NCI-H748 (cell line): Measurements from ENCODE around the gene ZNF22.
"Not testable (repeated sequence)": the region's sequence is repeated elsewhere in the genome, so short reads cannot be mapped to it uniquely, and the experiment has no call there.

Experiments used
- DNase-seq: peaks from one replicate; lab custom pipeline; 2025; ENCODE audit not compliant: unreplicated experiment; lab: John Stamatoyannopoulos, UW

Gene ZNF22

GRCh38 chr10:45006276-45007030, 5.7 kb downstream of the ZNF22 start:
- DNase-seq = no peak

GRCh38 chr10:45008524-45009161, 7.9 kb downstream of the ZNF22 start:
- DNase-seq = peak; percentile 69

DNA sequence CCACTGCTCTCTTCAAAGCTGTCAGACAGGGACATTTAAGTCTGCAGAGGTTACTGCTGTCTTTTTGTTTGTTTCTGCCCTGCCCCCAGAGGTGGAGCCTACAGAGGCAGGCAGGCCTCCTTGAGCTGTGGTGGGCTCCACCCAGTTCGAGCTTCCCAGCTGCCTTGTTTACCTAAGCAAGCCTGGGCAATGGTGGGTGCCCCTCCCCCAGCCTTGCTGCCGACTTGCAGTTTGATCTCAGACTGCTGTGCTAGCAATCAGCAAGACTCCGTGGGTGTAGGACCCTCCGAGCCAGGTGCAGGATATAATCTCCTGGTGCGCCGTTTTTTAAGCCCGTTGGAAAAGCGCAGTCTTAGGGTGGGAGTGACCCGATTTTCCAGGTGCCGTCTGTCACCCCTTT, 13.8 kb downstream of the ZNF22 start:
- DNase-seq = not testable (repeated sequence)

DNA sequence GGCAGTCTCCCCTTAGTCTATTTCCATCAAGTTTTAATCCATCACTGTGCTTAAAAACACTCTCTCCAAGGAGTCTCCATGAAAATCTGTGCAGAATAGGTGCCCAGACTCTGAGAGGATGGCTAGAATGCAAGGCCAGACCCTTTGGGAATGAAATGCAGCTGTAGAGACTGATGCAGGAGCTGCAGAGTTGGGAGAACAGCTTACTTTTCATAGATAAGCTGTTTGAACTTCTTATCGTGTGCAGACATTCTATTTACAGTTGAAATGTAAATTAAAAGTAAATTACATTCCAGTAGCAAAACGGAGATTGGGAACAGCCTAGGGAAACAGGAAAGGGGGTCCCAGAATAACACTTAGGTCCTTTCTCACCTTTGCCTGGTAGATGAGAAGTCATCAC, 14.9 kb downstream of the ZNF22 start:
- DNase-seq = no peak

DNA sequence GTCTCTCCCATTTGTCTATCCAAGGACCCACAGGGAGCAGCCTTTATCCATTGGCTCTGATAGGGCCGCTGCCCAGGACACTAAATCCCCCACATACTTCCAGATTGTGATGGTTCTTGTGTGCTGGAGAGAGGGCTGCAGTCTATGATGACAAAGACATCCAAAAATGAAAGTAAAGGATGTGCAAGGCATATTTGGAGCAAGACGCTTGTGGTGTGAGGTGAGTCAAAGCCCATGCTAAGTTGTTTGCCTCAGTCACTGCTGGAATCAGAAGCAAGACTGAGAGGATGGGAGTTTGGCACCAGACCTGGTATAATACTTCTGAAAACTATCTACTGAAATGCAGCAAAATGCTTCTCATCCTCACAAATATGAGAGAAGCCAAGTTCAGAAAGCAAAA, 22.7 kb downstream of the ZNF22 start:
- no peak for DNase-seq

GRCh38 chr10:45034301-45034700, 33.6 kb downstream of the ZNF22 start:
- no peak for DNase-seq

- DNase-seq = no peak
These were observed 35.0 kb downstream of the ZNF22 start for GRCh38 chr10:45035673-45036072.

DNA sequence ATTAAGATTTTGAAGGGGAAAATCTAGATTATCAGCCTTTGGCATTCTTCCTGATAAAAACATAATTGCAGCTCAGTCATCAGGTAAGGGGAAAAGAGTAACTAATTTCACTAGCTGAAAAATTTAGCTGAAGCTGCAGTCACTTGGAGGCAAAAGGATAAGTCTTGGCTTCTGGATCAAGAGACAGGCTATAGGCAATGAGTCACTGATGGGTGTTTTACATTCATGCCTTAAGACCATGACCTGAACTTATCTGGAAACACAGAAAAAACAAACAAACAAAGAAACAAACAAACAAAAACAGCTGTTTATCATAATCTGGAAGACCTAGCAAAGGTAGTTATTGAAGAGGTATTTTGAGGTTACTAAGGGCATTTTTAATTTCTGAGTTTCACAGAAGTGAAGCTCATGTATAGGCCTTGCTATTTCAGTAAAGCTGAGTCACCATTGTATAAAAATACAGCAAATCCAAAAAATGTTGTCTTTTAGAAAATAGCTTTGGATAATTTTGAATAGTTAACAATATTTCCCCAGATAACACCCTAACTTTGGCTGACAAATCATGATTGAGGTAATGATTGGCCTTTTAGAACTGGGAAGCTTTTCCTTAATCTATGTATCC, 40.3 kb downstream of the ZNF22 start:
- no peak for DNase-seq

GRCh38 chr10:45044290-45044689, 43.6 kb downstream of the ZNF22 start:
- DNase-seq = no peak

DNA sequence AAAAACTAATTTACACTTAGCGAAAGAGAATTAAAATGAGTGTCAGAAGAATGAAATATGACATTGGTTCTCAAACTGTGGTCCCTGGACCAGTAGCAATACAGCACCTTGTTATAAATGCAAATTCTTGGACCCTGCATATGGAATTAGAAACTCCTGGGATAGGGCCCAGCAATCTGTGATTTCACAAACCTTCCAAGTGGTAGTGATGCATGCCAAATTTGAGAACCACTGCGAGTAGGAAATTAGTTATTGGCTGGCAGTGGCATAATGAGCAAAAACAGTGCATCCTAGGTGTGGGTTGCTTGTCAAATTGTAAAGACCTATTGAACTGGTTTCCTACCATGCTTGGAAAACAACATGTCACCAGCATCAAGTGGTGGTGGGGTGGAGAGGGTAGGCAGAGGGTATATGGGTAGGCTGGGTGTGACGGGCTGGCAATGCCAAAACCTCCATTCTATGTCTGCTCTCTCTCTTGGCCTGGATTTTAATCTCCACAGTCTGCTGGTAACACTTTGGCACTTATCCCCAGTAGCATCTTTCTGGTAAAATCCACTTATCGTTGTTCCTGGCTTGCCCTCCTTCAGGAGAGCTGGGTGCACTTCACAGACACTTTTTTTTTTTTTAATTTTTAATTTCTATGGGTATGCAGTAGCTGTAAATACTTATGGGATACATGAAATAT, 50.0 kb downstream of the ZNF22 start:
- DNase-seq = no peak

GRCh38 chr10:45052700-45053099, 52.0 kb downstream of the ZNF22 start:
- DNase-seq = no peak

GRCh38 chr10:45053569-45054100, 52.9 kb downstream of the ZNF22 start:
- DNase-seq = no peak
